ENCODE results near the gene ARID4A. TPM values are rescaled to one million over a fixed set of nuclear protein-coding genes. Genes with fewer than 3 reads are reported as not detected.

Gene ARID4A
- total and polyA plus RNA-seq, 10 of the 15 experiments (the other 5 are each of a cell fraction or from before 2014, with no cell fraction given) = 5.2 to 18.9 (median 12.5) TPM

- TF ChIP-seq ZZZ3 (IDR thresholded peaks at IDR 0.05; ENCODE audit: control insufficient read depth, insufficient read length, low read depth) = no peak
- TF ChIP-seq ATF2 (IDR thresholded peaks at IDR 0.05; ENCODE audit: low read length) = peak; percentile 74
- TF ChIP-seq HDGF (IDR thresholded peaks at IDR 0.05) = no peak
- no peak for TF ChIP-seq MEF2A (IDR thresholded peaks at IDR 0.05; ENCODE audit: insufficient read depth, low read depth, low read length)
- TF ChIP-seq RBBP5 (conservative IDR thresholded peaks at IDR 0.05) = no peak
- TF ChIP-seq MYC (IDR thresholded peaks at IDR 0.05; ENCODE audit: insufficient read depth, insufficient read length, insufficient replicate concordance, low read length, severe bottlenecking) = peak; percentile 64
- no peak for TF ChIP-seq SUPT20H (IDR thresholded peaks at IDR 0.05; ENCODE audit: borderline replicate concordance, control insufficient read depth, low read depth, low read length)
- no peak for TF ChIP-seq ZNF217 (IDR thresholded peaks at IDR 0.05)
- peak; percentile 98 for TF ChIP-seq FOS (IDR thresholded peaks at IDR 0.05; ENCODE audit: borderline replicate concordance, extremely low read depth, insufficient read length)
- peak; percentile 34 for TF ChIP-seq MEF2B (IDR thresholded peaks at IDR 0.05; ENCODE audit: partially characterized antibody, poor library complexity, severe bottlenecking)
- TF ChIP-seq ELK1 (IDR thresholded peaks at IDR 0.05; ENCODE audit: low read depth, low read length) = peak; percentile 87
- no peak for TF ChIP-seq SREBF1 (IDR thresholded peaks at IDR 0.05; ENCODE audit: low read length)
- TF ChIP-seq ZNF207 (IDR thresholded peaks at IDR 0.05; ENCODE audit: borderline replicate concordance) = peak; percentile 89; the same call in 1 of the 2 replicates
- peak; percentile 85; the same call in 1 of the 2 replicates for TF ChIP-seq WRNIP1 (IDR thresholded peaks at IDR 0.05; ENCODE audit: borderline replicate concordance, low read depth, low read length)
- TF ChIP-seq JUNB (IDR thresholded peaks at IDR 0.05) = no peak
- no peak for TF ChIP-seq E2F8 (IDR thresholded peaks at IDR 0.05; ENCODE audit: low read depth, partially characterized antibody)
- TF ChIP-seq NFYA (IDR thresholded peaks at IDR 0.05; ENCODE audit: borderline replicate concordance, low read depth, low read length) = peak; percentile 91
- TF ChIP-seq NRF1 (conservative IDR thresholded peaks at IDR 0.05; ENCODE audit: low read depth, low read length) = peak; percentile 52
- TF ChIP-seq BHLHE40 (IDR thresholded peaks at IDR 0.05; ENCODE audit: borderline replicate concordance in 1 of 2, low read depth in 2 of 2, low read length in 1 of 2) = peak in 1 of 2 experiments; percentile 7; a peak in 1 of 4 replicates
- TF ChIP-seq NFYB (IDR thresholded peaks at IDR 0.05; ENCODE audit: insufficient read depth, low read depth, low read length) = peak; percentile 92
- TF ChIP-seq RAD51 (IDR thresholded peaks at IDR 0.05) = no peak
- 0 out of 2 replicates have a peak, but pooled peaks have one; percentile 24 for TF ChIP-seq MTA2 (IDR thresholded peaks at IDR 0.05; ENCODE audit: low read depth)
- 0 out of 2 replicates have a peak, but pooled peaks have one; percentile 16 for TF ChIP-seq TCF12 (IDR thresholded peaks at IDR 0.05; ENCODE audit: low read depth, low read length)
- TF ChIP-seq KDM1A (IDR thresholded peaks at IDR 0.05; ENCODE audit: borderline replicate concordance) = no peak
These were observed 436 bp upstream of the ARID4A start (continued) for GRCh38 chr14:58297762-58298476.
